Mucosa of rectum (tissue), 2 donors: ENCODE data around the gene TSPAN18.

ENCODE experiments used
- H3K27ac ChIP-seq, 2 donors: one replicate each; pipeline ENCODE4 v1.7.0; 2013; ENCODE audit warnings: inconsistent platforms in 2 of 2, low read depth in 2 of 2, low read length in 2 of 2
- H3K27me3 ChIP-seq, 2 donors: one replicate each; pipeline ENCODE4 v1.7.0; 2013; ENCODE audit warnings: low read length in 2 of 2; ENCODE audit not compliant: control insufficient read depth in 2 of 2, insufficient read depth in 2 of 2
- H3K36me3 ChIP-seq, 2 donors: one replicate each; pipeline ENCODE4 v1.7.0; 2013; ENCODE audit warnings: low read length in 2 of 2; ENCODE audit not compliant: control insufficient read depth in 2 of 2, insufficient read depth in 2 of 2
- H3K4me1 ChIP-seq, 2 donors: one replicate each; pipeline ENCODE4 v1.7.0; 2013; ENCODE audit warnings: low read length in 2 of 2, mild to moderate bottlenecking in 1 of 2; ENCODE audit not compliant: control insufficient read depth in 2 of 2, insufficient read depth in 2 of 2
- H3K4me3 ChIP-seq, 2 donors: one replicate each; pipeline ENCODE4 v1.7.0; 2013; ENCODE audit warnings: low read length in 2 of 2
- H3K9ac ChIP-seq, 2 donors: one replicate each; pipeline ENCODE4 v1.7.0; 2013; ENCODE audit warnings: low read length in 2 of 2, low read depth in 1 of 2, mild to moderate bottlenecking in 1 of 2
- H3K9me3 ChIP-seq, 2 donors: one replicate each; pipeline ENCODE4 v1.7.0; 2013; ENCODE audit warnings: low read length in 2 of 2; ENCODE audit not compliant: control insufficient read depth in 2 of 2
- donor health status: healthy.
- donor health status: Normal muscosa, but diverticular disease.

The TSPAN18 gene

DNA sequence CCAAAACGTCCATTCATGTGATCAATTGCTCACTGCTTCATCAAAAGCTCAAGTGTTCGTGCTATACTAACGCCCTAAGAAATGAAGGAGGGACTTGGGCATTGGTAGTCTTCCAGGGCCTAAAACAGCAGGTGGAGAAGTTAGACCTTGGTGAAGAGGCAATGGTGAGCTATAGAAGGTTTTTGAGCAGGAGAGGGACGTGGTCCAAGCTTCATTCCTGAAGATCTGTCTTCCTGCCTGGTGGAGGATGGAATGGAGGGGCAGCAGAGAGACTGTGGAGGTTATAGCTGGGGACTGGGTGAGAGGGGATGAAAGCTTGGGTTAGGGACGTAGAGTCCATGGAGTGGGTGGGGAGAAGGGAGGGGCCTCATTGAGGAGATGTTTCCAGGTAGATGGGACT lies 126.2 kb downstream of the TSPAN18 start:
- no peaks in the 10 kb centered on the region for H3K27me3 ChIP-seq
- no peak overlapping the region for H3K27ac ChIP-seq
- no peak overlapping the region for H3K9ac ChIP-seq
- H3K36me3 ChIP-seq, result no peaks in the 10 kb centered on the region
- no peaks in the 10 kb centered on the region for H3K9me3 ChIP-seq
- no peak overlapping the region for H3K4me3 ChIP-seq
- no peaks in the 10 kb centered on the region for H3K4me1 ChIP-seq

DNA sequence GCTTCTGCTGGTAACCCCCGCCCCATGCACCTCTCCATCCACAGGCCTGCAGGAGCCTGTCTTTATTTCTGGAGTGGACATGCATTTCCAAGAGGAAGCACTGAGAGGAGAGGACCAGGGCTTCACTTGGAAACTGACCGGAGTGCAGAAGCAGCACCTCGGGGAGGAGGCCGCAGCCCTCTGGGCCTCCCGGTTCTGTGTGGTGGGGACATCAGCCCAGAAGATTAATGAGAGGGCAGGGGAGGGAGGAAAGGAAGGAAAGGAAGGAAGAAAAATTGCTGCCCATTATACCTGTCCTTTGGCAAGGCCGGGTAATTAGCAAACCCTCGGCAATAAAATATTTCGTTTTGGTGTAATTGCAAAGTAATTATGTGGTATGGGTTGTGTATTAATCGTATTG lies 126.9 kb downstream of the TSPAN18 start:
- Histone ChIP-seq H3K36me3 (no peaks in the 10 kb centered on the region), H3K4me3 (no peak overlapping the region), H3K9ac (no peak overlapping the region), H3K27me3 (no peaks in the 10 kb centered on the region), H3K27ac (no peak overlapping the region), H3K9me3 (no peaks in the 10 kb centered on the region), H3K4me1 (no peaks in the 10 kb centered on the region)

DNA sequence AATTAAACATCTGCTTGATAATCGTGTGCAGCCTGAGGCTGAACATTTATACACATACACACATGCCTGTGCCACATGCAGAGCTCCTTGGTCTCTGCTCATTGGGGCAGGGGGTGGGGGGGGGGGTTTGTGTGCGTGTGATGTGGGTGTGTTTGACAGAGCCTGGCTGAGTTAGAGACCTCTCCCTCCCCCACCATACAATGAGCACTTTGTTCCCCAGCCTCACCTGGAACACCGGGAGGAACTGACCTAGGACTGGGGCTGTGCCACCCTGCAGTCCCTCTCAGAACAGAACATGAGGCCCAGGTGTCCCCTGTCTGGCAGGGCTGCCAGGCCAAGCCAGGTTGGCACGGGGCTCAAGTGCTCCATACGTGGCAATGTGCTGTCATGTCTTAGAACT lies 127.3 kb downstream of the TSPAN18 start:
- no peaks in the 10 kb centered on the region for H3K27me3 ChIP-seq

DNA sequence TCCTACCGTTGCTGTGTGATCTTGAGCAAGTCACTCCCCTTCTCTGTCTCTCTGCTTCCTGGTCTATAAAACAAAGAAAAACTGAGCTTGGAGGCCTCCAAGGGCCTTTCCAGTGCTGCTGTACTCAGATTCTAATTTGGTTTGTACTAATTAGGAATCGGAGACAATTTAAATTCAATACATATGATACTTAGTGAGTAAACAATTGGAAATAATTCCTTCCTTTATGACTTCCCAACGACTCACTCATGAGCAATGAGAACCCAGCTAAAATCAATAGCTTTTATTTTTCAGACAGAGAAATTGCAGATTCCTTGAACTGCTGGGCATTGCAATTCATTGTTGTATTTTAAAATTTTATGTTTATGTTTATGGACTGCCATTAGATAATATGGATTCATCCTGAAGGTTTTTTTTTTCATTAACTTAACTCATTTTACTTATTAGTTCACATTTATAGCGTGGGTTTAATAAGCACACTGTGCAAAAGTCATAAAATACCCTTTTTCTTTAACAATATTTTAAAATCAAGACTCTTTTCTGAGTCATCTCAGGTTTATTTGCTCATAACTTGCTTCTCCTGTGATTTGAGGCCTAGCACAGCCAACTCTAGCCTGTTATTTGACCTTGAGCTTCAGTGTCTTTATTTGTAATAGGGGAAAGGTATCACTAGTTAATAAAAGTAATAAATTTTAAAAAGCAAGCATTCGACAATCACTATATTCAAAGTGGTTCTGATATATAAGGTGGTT lies 128.2 kb downstream of the TSPAN18 start:
- Histone ChIP-seq H3K9ac (no peak overlapping the region), H3K9me3 (no peaks in the 10 kb centered on the region), H3K36me3 (no peaks in the 10 kb centered on the region), H3K4me3 (no peak overlapping the region), H3K27me3 (no peaks in the 10 kb centered on the region), H3K4me1 (no peaks in the 10 kb centered on the region), H3K27ac (no peak overlapping the region)

More for the DNA sequence above, 127.3 kb downstream of the TSPAN18 start:
- Histone ChIP-seq H3K9ac (no peak overlapping the region), H3K36me3 (no peaks in the 10 kb centered on the region), H3K4me1 (no peaks in the 10 kb centered on the region), H3K9me3 (no peaks in the 10 kb centered on the region), H3K27ac (no peak overlapping the region), H3K4me3 (no peak overlapping the region)

DNA sequence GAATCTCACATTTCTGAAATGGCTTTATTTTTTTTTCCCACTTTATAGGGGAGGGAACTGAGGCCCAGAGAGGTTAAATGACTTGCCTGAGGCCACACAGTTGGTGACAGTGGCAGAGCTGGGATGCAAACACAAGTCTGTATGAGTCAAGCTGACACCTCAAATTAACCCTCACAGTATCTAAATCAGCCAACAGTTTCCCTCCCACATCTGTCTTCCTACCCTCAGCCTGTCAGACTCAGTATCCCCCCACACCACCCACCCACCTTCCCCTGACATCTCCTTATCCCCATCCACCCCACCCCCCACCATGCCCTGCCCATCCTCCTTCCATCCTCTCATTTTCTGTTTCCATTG lies 128.7 kb downstream of the TSPAN18 start:
- Histone ChIP-seq H3K9ac (no peak overlapping the region), H3K36me3 (no peaks in the 10 kb centered on the region), H3K4me3 (no peak overlapping the region), H3K27ac (no peak overlapping the region), H3K9me3 (no peaks in the 10 kb centered on the region), H3K4me1 (no peaks in the 10 kb centered on the region), H3K27me3 (peaks cover 0 to 1% of the 10 kb centered on the region in 2 donors)

DNA sequence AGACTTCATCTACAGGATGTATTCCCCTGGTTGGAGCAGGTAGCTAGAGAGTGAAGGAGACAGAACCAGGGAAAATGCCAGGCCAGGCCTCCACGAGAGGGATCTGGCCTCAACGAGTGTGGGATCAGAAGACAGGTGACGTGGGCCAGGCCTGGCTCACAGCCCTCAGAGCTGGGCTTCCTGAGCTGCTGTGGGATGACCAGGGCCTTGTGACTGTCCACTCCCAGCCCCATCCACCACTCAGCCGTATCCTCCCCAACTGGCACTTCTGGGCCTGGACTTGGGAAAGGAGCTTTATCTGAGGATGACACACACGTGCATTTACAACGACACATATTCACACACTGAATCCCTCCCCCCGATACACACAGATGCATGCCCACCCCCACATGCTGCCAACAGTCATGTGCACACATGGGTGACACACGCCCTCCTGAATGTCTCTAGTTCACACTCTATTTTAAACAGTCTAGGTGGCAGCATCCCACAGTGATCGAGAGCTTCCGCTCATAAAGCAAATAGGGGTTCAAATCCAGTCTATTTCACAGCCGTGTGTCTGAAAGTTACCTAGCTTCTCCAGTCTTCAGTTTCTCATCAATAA lies 130.8 kb downstream of the TSPAN18 start:
- Histone ChIP-seq H3K9ac (no peak overlapping the region), H3K27ac (no peak overlapping the region), H3K4me3 (no peak overlapping the region), H3K36me3 (no peaks in the 10 kb centered on the region), H3K4me1 (peaks cover 4 to 7% of the 10 kb centered on the region in 2 donors), H3K27me3 (peaks cover 0 to 3% of the 10 kb centered on the region in 2 donors), H3K9me3 (no peaks in the 10 kb centered on the region)

DNA sequence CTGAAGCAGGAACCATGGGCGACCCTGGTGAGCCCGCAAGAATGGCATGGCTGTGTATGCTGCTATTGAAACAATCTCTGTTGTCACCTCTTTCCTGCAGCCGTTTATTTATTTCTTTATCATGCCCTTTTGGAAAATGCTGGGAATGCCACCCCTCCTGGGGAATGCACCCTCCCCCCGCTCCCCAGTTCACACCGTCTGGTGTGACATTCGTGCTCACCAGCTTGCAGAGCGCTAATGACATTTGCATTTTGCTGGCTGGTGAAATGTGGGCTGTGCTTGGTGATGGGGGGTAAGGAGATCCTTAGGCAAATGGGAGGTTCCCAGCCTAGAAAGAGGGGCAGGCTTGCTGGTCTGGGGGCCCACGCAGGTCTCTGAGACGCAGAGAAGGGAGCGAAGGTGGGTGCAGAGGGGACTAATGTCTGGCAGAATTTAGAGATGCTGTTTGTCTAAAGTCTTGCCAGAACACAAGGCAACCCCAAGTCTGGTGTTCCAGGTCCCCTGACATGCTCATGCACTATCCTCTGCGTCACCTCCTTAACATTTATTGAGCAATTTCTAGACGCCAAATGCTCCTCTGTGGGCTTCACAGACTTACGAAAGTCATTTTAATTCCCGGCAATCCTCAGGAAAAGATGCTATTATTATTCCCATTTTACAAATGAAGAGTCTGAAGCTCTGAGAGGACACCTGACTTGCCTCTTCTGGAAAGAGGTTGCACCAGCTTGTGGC lies 132.2 kb downstream of the TSPAN18 start:
- Histone ChIP-seq H3K9ac (no peak overlapping the region), H3K4me1 (peaks cover 4 to 7% of the 10 kb centered on the region in 2 donors), H3K27ac (no peak overlapping the region), H3K27me3 (peaks cover 0 to 3% of the 10 kb centered on the region in 2 donors), H3K36me3 (no peaks in the 10 kb centered on the region), H3K4me3 (no peak overlapping the region), H3K9me3 (no peaks in the 10 kb centered on the region)

DNA sequence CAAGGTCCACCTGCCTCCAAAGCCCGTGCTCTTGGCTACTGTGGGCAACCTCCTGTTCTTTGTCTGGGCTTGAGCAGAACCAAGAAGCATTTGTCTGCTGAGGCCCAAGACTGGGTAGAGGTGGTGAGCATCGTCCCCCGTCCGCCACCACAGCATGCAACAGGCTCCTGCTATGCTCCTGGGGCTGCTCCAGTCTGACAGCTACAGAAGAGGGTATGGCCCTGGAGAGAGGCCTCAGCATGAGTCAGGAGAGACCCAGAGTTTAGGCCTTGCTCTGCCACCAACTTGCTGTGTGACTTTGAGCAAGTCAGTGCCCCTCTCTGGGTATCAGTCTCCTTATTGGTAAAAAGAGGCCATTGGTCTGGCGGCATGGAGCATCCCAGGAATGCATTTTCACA lies 132.8 kb downstream of the TSPAN18 start:
- no peak overlapping the region for H3K4me3 ChIP-seq
- no peak overlapping the region for H3K27ac ChIP-seq
- no peaks in the 10 kb centered on the region for H3K36me3 ChIP-seq
- peaks cover 0 to 3% of the 10 kb centered on the region in 2 donors for H3K27me3 ChIP-seq
- H3K9ac ChIP-seq, result no peak overlapping the region
- peaks cover 4 to 7% of the 10 kb centered on the region in 2 donors for H3K4me1 ChIP-seq
- no peaks in the 10 kb centered on the region for H3K9me3 ChIP-seq

DNA sequence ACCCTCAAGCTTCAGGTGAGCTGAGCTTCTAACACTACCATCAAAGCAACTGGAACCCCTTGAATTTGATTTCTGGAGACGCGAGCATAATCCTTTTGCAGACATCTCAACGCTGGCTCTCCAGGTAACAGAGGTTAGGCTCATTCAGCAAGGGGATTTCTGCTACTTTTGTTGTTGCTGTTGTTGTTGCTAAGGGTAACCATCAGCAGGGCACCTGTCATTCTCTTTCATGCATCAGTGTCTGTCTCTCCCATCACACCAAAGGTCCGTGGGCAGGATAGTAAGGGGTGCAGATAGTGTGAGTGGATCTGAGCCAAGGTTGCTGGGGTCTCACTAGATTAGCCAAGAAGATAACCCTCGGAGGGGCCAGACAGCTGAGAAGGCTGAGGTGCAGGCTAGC lies 133.6 kb downstream of the TSPAN18 start:
- H3K27me3 ChIP-seq, result peaks cover 0 to 3% of the 10 kb centered on the region in 2 donors
- no peak overlapping the region for H3K27ac ChIP-seq
- no peaks in the 10 kb centered on the region for H3K36me3 ChIP-seq

DNA sequence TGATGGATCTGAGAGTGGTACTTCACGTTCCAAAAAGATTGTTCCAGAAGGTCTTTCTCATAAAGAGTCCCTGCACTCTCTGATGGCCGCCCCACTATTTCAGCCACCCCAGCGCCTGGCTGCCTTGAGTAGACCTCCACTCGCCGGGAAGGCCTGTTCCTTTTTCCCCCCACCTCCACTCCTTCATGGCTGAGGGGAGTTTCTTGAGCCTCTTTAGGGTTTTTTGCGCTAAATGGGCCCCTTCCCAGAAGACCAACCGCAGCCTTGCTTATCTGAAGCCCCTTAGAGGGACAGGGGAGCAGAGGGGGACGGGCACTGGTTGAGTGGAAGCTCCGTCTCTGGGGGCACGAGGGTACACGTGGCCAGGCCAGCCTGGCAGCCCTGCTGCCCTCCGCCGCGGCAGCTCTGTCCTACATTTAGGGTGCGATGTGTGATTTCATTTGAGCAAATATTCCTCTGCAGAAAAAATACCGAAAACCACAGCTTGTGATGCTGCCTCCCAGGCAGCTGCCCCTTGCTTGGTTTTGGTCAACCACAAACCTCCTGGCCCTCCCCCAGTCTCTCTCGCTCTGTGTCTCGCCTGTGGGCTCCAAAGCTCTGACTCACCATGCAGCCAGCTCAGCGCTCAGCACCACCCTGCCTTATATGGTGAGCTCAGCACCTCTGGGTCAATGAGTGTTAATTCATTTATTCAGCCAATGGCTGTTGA lies 135.2 kb downstream of the TSPAN18 start:
- no peak overlapping the region for H3K9ac ChIP-seq
- H3K27ac ChIP-seq, result peak overlapping the region; percentile 55 to 60
- peaks cover 0 to 3% of the 10 kb centered on the region in 2 donors for H3K27me3 ChIP-seq
- no peaks in the 10 kb centered on the region for H3K9me3 ChIP-seq
- H3K4me3 ChIP-seq, result no peak overlapping the region
- H3K4me1 ChIP-seq, result peaks cover 4 to 7% of the 10 kb centered on the region in 2 donors
- no peaks in the 10 kb centered on the region for H3K36me3 ChIP-seq

More for the DNA sequence above, 133.6 kb downstream of the TSPAN18 start:
- H3K9me3 ChIP-seq, result no peaks in the 10 kb centered on the region
- no peak overlapping the region for H3K4me3 ChIP-seq
- no peak overlapping the region for H3K9ac ChIP-seq
- peaks cover 4 to 7% of the 10 kb centered on the region in 2 donors for H3K4me1 ChIP-seq
